DND-41 (cell line): ENCODE measurements around the gene MYH7.

Source experiments
- ATAC-seq: fragments of 200-7000 bp; cut with Tn5 transposase; 3 replicates; pipeline ENCODE4 v1.9.1; 2021; ENCODE audit warnings: low read depth; ENCODE audit not compliant: insufficient read depth
- DNase-seq: peaks from one replicate; pipeline ENCODE4 v3.0.0-alpha.2; 2020
- H2AFZ ChIP-seq: 2 replicates; pipeline ENCODE4 v1.6.0; 2012; ENCODE audit warnings: low read depth, low read length
- H3K27ac ChIP-seq: 2 replicates; pipeline ENCODE4 v1.5.1; 2012; ENCODE audit warnings: low read length, inconsistent platforms
- H3K27me3 ChIP-seq: fragments of 200-600 bp; sonication (generic); 2 replicates; pipeline ENCODE4 v1.6.0; 2012; ENCODE audit warnings: low read length, mild to moderate bottlenecking, inconsistent platforms; ENCODE audit not compliant: insufficient read depth, poor library complexity
- H3K36me3 ChIP-seq: 2 replicates; pipeline ENCODE4 v1.5.1; 2012; ENCODE audit warnings: low read length, inconsistent platforms; ENCODE audit not compliant: insufficient read depth
- H3K4me1 ChIP-seq: 2 replicates; pipeline ENCODE4 v1.5.1; 2012; ENCODE audit warnings: mild to moderate bottlenecking, low read length; ENCODE audit not compliant: insufficient read depth
- H3K4me2 ChIP-seq: 2 replicates; pipeline ENCODE4 v1.6.0; 2012; ENCODE audit warnings: mild to moderate bottlenecking, moderate library complexity, low read length, inconsistent platforms; ENCODE audit not compliant: insufficient read depth
- H3K4me3 ChIP-seq, 2 experiments: fragments of 200-600 bp in 1 of 2; shearing (Covaris generic) in 1 of 2; 2 replicates each; pipeline ENCODE4 v1.5.1; 2012 to 2016; ENCODE audit warnings: inconsistent platforms in 2 of 2, low read length in 2 of 2, mild to moderate bottlenecking in 2 of 2, low read depth in 1 of 2, moderate library complexity in 1 of 2
- H3K79me2 ChIP-seq: 2 replicates; pipeline ENCODE4 v1.6.0; 2012; ENCODE audit warnings: low read length, inconsistent platforms; ENCODE audit not compliant: insufficient read depth
- H3K9ac ChIP-seq: 2 replicates; pipeline ENCODE4 v1.6.0; 2012; ENCODE audit warnings: low read depth, mild to moderate bottlenecking, inconsistent platforms, low read length, moderate library complexity
- H3K9me3 ChIP-seq: 2 replicates; pipeline ENCODE4 v1.5.1; 2012; ENCODE audit warnings: low read length, moderate library complexity, mild to moderate bottlenecking, inconsistent platforms; ENCODE audit not compliant: insufficient read depth, severe bottlenecking
- H4K20me1 ChIP-seq: 2 replicates; pipeline ENCODE4 v1.6.0; 2012; ENCODE audit warnings: low read length; ENCODE audit not compliant: insufficient read depth
- CTCF ChIP-seq: IDR thresholded peaks from 2 replicates; pipeline ENCODE4 v1.5.1; 2012; ENCODE audit warnings: borderline replicate concordance, low read length, moderate library complexity, mild to moderate bottlenecking; ENCODE audit not compliant: poor library complexity, severe bottlenecking; ENCODE audit errors: extremely low read depth
- EZH2 ChIP-seq: IDR thresholded peaks from 3 replicates; pipeline ENCODE4 v1.6.1; 2012; ENCODE audit warnings: borderline replicate concordance, low read depth, mild to moderate bottlenecking, moderate library complexity, low read length, inconsistent platforms; ENCODE audit not compliant: severe bottlenecking

MYH7 gene

GRCh38 chr14:23444314-23444713 lies 8.9 kb upstream of the MYH7 start:
- Histone ChIP-seq H3K4me2 (no peak overlapping the region), H3K27me3 (peaks cover 24% of the 10 kb centered on the region), H3K9me3 (no peaks in the 10 kb centered on the region), H4K20me1 (no peaks in the 10 kb centered on the region), H3K27ac (no peak overlapping the region), H3K4me1 (no peaks in the 10 kb centered on the region), H3K79me2 (no peaks in the 10 kb centered on the region), H3K9ac (no peak overlapping the region), H3K36me3 (no peaks in the 10 kb centered on the region), H3K4me3 (no peak overlapping the region), H2AFZ (no peak overlapping the region)
- TF ChIP-seq CTCF (no peak), EZH2 (no peak)
- DNase-seq (no peak), ATAC-seq (no peak)

GRCh38 chr14:23443881-23444280 lies 8.4 kb upstream of the MYH7 start:
- no peaks in the 10 kb centered on the region for H4K20me1 ChIP-seq
- ATAC-seq = no peak
- no peak overlapping the region for H2AFZ ChIP-seq
- H3K27me3 ChIP-seq = peaks cover 20% of the 10 kb centered on the region
- H3K36me3 ChIP-seq = no peaks in the 10 kb centered on the region
- H3K27ac ChIP-seq = no peak overlapping the region
- no peak overlapping the region for H3K9ac ChIP-seq
- no peaks in the 10 kb centered on the region for H3K79me2 ChIP-seq
- H3K4me1 ChIP-seq = no peaks in the 10 kb centered on the region
- no peaks in the 10 kb centered on the region for H3K9me3 ChIP-seq
- no peak overlapping the region for H3K4me3 ChIP-seq
- DNase-seq = no peak
- H3K4me2 ChIP-seq = no peak overlapping the region
- TF ChIP-seq CTCF = no peak
- no peak for TF ChIP-seq EZH2

GRCh38 chr14:23443411-23443812 lies 8.0 kb upstream of the MYH7 start:
- Histone ChIP-seq H3K27ac (no peak overlapping the region), H3K27me3 (peaks cover 22% of the 10 kb centered on the region), H3K4me3 (no peak overlapping the region), H3K4me2 (no peak overlapping the region), H3K79me2 (no peaks in the 10 kb centered on the region), H2AFZ (no peak overlapping the region), H4K20me1 (no peaks in the 10 kb centered on the region), H3K9me3 (no peaks in the 10 kb centered on the region), H3K4me1 (no peaks in the 10 kb centered on the region), H3K36me3 (no peaks in the 10 kb centered on the region), H3K9ac (no peak overlapping the region)
- DNase-seq = no peak
- TF ChIP-seq EZH2 = no peak
- no peak for ATAC-seq

GRCh38 chr14:23442721-23443356 lies 7.4 kb upstream of the MYH7 start:
- ATAC-seq (no peak), DNase-seq (no peak)
- Histone ChIP-seq H3K36me3 (no peaks in the 10 kb centered on the region), H3K9me3 (no peaks in the 10 kb centered on the region), H3K79me2 (no peaks in the 10 kb centered on the region), H3K9ac (no peak overlapping the region), H2AFZ (no peak overlapping the region), H3K4me3 (no peak overlapping the region), H3K4me1 (no peaks in the 10 kb centered on the region), H4K20me1 (no peaks in the 10 kb centered on the region), H3K27ac (no peak overlapping the region), H3K27me3 (peaks cover 24% of the 10 kb centered on the region), H3K4me2 (no peak overlapping the region)
- TF ChIP-seq CTCF (no peak), EZH2 (no peak)
